HL-60 (cell line): ENCODE measurements around the gene TMEM190.

Source experiments
- DNase-seq, 2 experiments: peaks; one replicate each; pipeline ENCODE4 v3.0.0-alpha.2; 2010 to 2020; ENCODE audit warnings: low read depth in 1 of 2, low spot score in 1 of 2
- H3K27ac ChIP-seq: fragments of 250-450 bp; sonication (Bioruptor Pico); replicated peaks from 2 replicates; pipeline ENCODE4 v1.5.1; 2020; ENCODE audit warnings: mild to moderate bottlenecking, moderate library complexity
- H3K27me3 ChIP-seq: fragments of 250-450 bp; sonication (Bioruptor Pico); 2 replicates; pipeline ENCODE4 v1.5.1; 2021; ENCODE audit warnings: mild to moderate bottlenecking, moderate library complexity; ENCODE audit not compliant: insufficient read depth, poor library complexity, severe bottlenecking
- H3K4me3 ChIP-seq: replicated peaks from 2 replicates; pipeline ENCODE4 v1.5.1; 2011; ENCODE audit warnings: mild to moderate bottlenecking, control low read depth, low read length; ENCODE audit not compliant: insufficient read depth
- CTCF ChIP-seq: IDR thresholded peaks from one replicate; pipeline ENCODE4 v1.5.1; 2011; ENCODE audit warnings: low read length, control low read depth, inconsistent platforms; ENCODE audit not compliant: insufficient read depth
- GABPA ChIP-seq: IDR thresholded peaks from 2 replicates; pipeline ENCODE4 v1.6.1; 2012; ENCODE audit warnings: low read depth
- POLR2AphosphoS5 ChIP-seq: IDR thresholded peaks from 2 replicates; pipeline ENCODE4 v1.6.1; 2012; ENCODE audit warnings: low read depth
- REST ChIP-seq: IDR thresholded peaks from 2 replicates; pipeline ENCODE4 v1.6.1; 2012; ENCODE audit warnings: low read depth; ENCODE audit not compliant: insufficient replicate concordance
- SPI1 ChIP-seq: IDR thresholded peaks from 2 replicates; pipeline ENCODE4 v1.6.1; 2012; ENCODE audit warnings: low read depth, mild to moderate bottlenecking, borderline replicate concordance

The TMEM190 gene

GRCh38 chr19:55379174-55379573 lies 2.5 kb downstream of the TMEM190 start:
- no peak for DNase-seq
- Histone ChIP-seq H3K27ac (no peak overlapping the region), H3K4me3 (no peak overlapping the region), H3K27me3 (peaks cover 15% of the 10 kb centered on the region)
- TF ChIP-seq GABPA: no peak
- no peak for TF ChIP-seq POLR2AphosphoS5
- no peak for TF ChIP-seq SPI1
- TF ChIP-seq CTCF: no peak
- no peak for TF ChIP-seq REST

GRCh38 chr19:55382013-55382412 lies 5.4 kb downstream of the TMEM190 start:
- Histone ChIP-seq H3K27me3 (peaks cover 5% of the 10 kb centered on the region), H3K27ac (no peak overlapping the region), H3K4me3 (no peak overlapping the region)
- DNase-seq: no peak
- TF ChIP-seq GABPA: no peak
- no peak for TF ChIP-seq CTCF
- TF ChIP-seq SPI1: no peak
- no peak for TF ChIP-seq REST
- no peak for TF ChIP-seq POLR2AphosphoS5

- no peak for DNase-seq
- H3K27me3 ChIP-seq: peaks cover 3% of the 10 kb centered on the region
- no peak for TF ChIP-seq POLR2AphosphoS5
- no peak for TF ChIP-seq GABPA
- no peak for TF ChIP-seq CTCF
- no peak for TF ChIP-seq SPI1
- no peak for TF ChIP-seq REST
- no peak overlapping the region for H3K27ac ChIP-seq
- H3K4me3 ChIP-seq: no peak overlapping the region
Observed at GRCh38 chr19:55382522-55383054, 6.0 kb downstream of the TMEM190 start.
